Measurements from ENCODE around the gene NHEJ1. TPM values are rescaled to one million over a fixed set of nuclear protein-coding genes. Genes with fewer than 3 reads are reported as not detected.

Gene NHEJ1
- total RNA-seq, 2 experiments from 2014 or later: 19.1 to 23.1 TPM

- no peaks in the 10 kb centered on the region for H3K9me3 Mint-ChIP-seq (ENCODE audit: insufficient read depth)
- ChIA-PET CTCF (interaction anchor here (0.9 to 2.1 kb wide), 6 partner anchors 8 to 73 kb away, joined by 3 to 9 read pairs (median 4); no protein-coding TSS in a partner anchor), POLR2A (no interaction called here)
- H3K27me3 Mint-ChIP-seq (ENCODE audit: low read depth): no peaks in the 10 kb centered on the region
- ATAC-seq: no peak
- no peak overlapping the region for H3K4me3 Mint-ChIP-seq
- peaks cover 17% of the 10 kb centered on the region for H3K4me1 Mint-ChIP-seq (ENCODE audit: low read depth)
- peaks cover 3% of the 10 kb centered on the region for H3K36me3 Mint-ChIP-seq (ENCODE audit: low read depth)
- no peak overlapping the region for H3K27ac Mint-ChIP-seq
- no peak for DNase-seq
Observed at GRCh38 chr2:219081701-219082331, 78.8 kb downstream of the NHEJ1 start.

GRCh38 chr2:219081096-219081495 is 79.5 kb downstream of the NHEJ1 start:
- ATAC-seq: no peak
- POLR2A ChIA-PET: no interaction called here
- CTCF ChIA-PET: interaction anchor here (0.7 to 2.1 kb wide), 7 partner anchors 23 to 214 kb away, joined by 3 to 9 read pairs (median 6); no protein-coding TSS in a partner anchor
- H3K4me1 Mint-ChIP-seq (ENCODE audit: low read depth): peaks cover 12% of the 10 kb centered on the region
- H3K9me3 Mint-ChIP-seq (ENCODE audit: insufficient read depth): no peaks in the 10 kb centered on the region
- no peak for DNase-seq
- H3K27me3 Mint-ChIP-seq (ENCODE audit: low read depth): no peaks in the 10 kb centered on the region
- H3K27ac Mint-ChIP-seq: no peak overlapping the region
- peaks cover 3% of the 10 kb centered on the region for H3K36me3 Mint-ChIP-seq (ENCODE audit: low read depth)
- no peak overlapping the region for H3K4me3 Mint-ChIP-seq

GRCh38 chr2:219079417-219079816 is 81.2 kb downstream of the NHEJ1 start:
- Mint-ChIP-seq H3K27me3 (ENCODE audit: low read depth) (no peaks in the 10 kb centered on the region), H3K27ac (no peak overlapping the region)

GRCh38 chr2:219078951-219079350 is 81.7 kb downstream of the NHEJ1 start:
- ChIA-PET CTCF (interaction anchor here (0.9 to 1.5 kb wide), 5 partner anchors 25 to 216 kb away, joined by 3 to 4 read pairs (median 3); no protein-coding TSS in a partner anchor), POLR2A (no interaction called here)
- no peak for ATAC-seq
- no peaks in the 10 kb centered on the region for H3K27me3 Mint-ChIP-seq (ENCODE audit: low read depth)
- H3K4me1 Mint-ChIP-seq (ENCODE audit: low read depth): no peaks in the 10 kb centered on the region
- H3K4me3 Mint-ChIP-seq: no peak overlapping the region
- H3K27ac Mint-ChIP-seq: no peak overlapping the region
- peaks cover 7% of the 10 kb centered on the region for H3K36me3 Mint-ChIP-seq (ENCODE audit: low read depth)
- DNase-seq: no peak
- no peaks in the 10 kb centered on the region for H3K9me3 Mint-ChIP-seq (ENCODE audit: insufficient read depth)

More at GRCh38 chr2:219079417-219079816, 81.2 kb downstream of the NHEJ1 start:
- peaks cover 7% of the 10 kb centered on the region for H3K36me3 Mint-ChIP-seq (ENCODE audit: low read depth)
- DNase-seq (no peak), ATAC-seq (no peak)
- ChIA-PET POLR2A (no interaction called here), CTCF (interaction anchor here (1.5 to 1.6 kb wide), 2 partner anchors 50 to 80 kb away, joined by 4 to 5 read pairs; no protein-coding TSS in a partner anchor)
- no peak overlapping the region for H3K4me3 Mint-ChIP-seq
- no peaks in the 10 kb centered on the region for H3K4me1 Mint-ChIP-seq (ENCODE audit: low read depth)
- no peaks in the 10 kb centered on the region for H3K9me3 Mint-ChIP-seq (ENCODE audit: insufficient read depth)

- POLR2A ChIA-PET: no interaction called here
- H3K9me3 Mint-ChIP-seq (ENCODE audit: insufficient read depth): no peaks in the 10 kb centered on the region
- H3K4me3 Mint-ChIP-seq: no peak overlapping the region
- no peak overlapping the region for H3K27ac Mint-ChIP-seq
- H3K4me1 Mint-ChIP-seq (ENCODE audit: low read depth): no peaks in the 10 kb centered on the region
- CTCF ChIA-PET: interaction anchor here (0.9 to 1.5 kb wide), 5 partner anchors 26 to 217 kb away, joined by 3 to 4 read pairs (median 3); no protein-coding TSS in a partner anchor
- peaks cover 7% of the 10 kb centered on the region for H3K36me3 Mint-ChIP-seq (ENCODE audit: low read depth)
- DNase-seq (no peak), ATAC-seq (no peak)
- no peaks in the 10 kb centered on the region for H3K27me3 Mint-ChIP-seq (ENCODE audit: low read depth)
Observed at GRCh38 chr2:219078126-219078525, 82.5 kb downstream of the NHEJ1 start.

- POLR2A ChIA-PET: interaction anchor here (1.1 kb wide), 1 partner anchor 29 kb away, joined by 3 read pairs; no protein-coding TSS in a partner anchor
- DNase-seq (no peak), ATAC-seq (no peak)
- Mint-ChIP-seq H3K27ac (no peak overlapping the region), H3K9me3 (ENCODE audit: insufficient read depth) (no peaks in the 10 kb centered on the region), H3K4me1 (ENCODE audit: low read depth) (no peaks in the 10 kb centered on the region), H3K36me3 (ENCODE audit: low read depth) (peaks cover 7% of the 10 kb centered on the region), H3K4me3 (no peak overlapping the region), H3K27me3 (ENCODE audit: low read depth) (no peaks in the 10 kb centered on the region)
- CTCF ChIA-PET: interaction anchor here (0.7 to 6.6 kb wide), 6 partner anchors 10 to 199 kb away, joined by 3 to 76 read pairs (median 3); no protein-coding TSS in a partner anchor
Observed at GRCh38 chr2:219076253-219076652, 84.4 kb downstream of the NHEJ1 start.

GRCh38 chr2:219073413-219074129 is 87.0 kb downstream of the NHEJ1 start:
- Mint-ChIP-seq H3K36me3 (ENCODE audit: low read depth) (peaks cover 7% of the 10 kb centered on the region), H3K9me3 (ENCODE audit: insufficient read depth) (no peaks in the 10 kb centered on the region), H3K27me3 (ENCODE audit: low read depth) (no peaks in the 10 kb centered on the region), H3K4me3 (no peak overlapping the region), H3K27ac (no peak overlapping the region), H3K4me1 (ENCODE audit: low read depth) (no peaks in the 10 kb centered on the region)
- ChIA-PET CTCF (interaction anchor here (0.6 to 6.6 kb wide), 24 partner anchors 9 to 1317 kb away, joined by 3 to 76 read pairs (median 4); no protein-coding TSS in a partner anchor), POLR2A (no interaction called here)
- peak; percentile 28 for DNase-seq
- ATAC-seq: peak; percentile 42

- Mint-ChIP-seq H3K27ac (no peak overlapping the region), H3K27me3 (ENCODE audit: low read depth) (no peaks in the 10 kb centered on the region), H3K4me3 (no peak overlapping the region), H3K36me3 (ENCODE audit: low read depth) (peaks cover 7% of the 10 kb centered on the region), H3K4me1 (ENCODE audit: low read depth) (no peaks in the 10 kb centered on the region), H3K9me3 (ENCODE audit: insufficient read depth) (no peaks in the 10 kb centered on the region)
- ChIA-PET CTCF (interaction anchor here (0.6 to 6.6 kb wide), 22 partner anchors 9 to 1316 kb away, joined by 3 to 76 read pairs (median 6); partner anchors contain the start of gene IHH), POLR2A (no interaction called here)
- ATAC-seq: no peak
- DNase-seq: no peak
Observed at GRCh38 chr2:219072741-219073250, 87.8 kb downstream of the NHEJ1 start.

GRCh38 chr2:219071131-219071816 is 89.3 kb downstream of the NHEJ1 start:
- no peak overlapping the region for H3K27ac Mint-ChIP-seq
- CTCF ChIA-PET: interaction anchor here (1.0 to 6.6 kb wide), 8 partner anchors 12 to 224 kb away, joined by 3 to 76 read pairs (median 13); partner anchors contain the start of gene IHH

GRCh38 chr2:219065484-219065883 is 95.1 kb downstream of the NHEJ1 start:
- peaks cover 40% of the 10 kb centered on the region for H3K27me3 Mint-ChIP-seq (ENCODE audit: low read depth)
- DNase-seq: no peak
- POLR2A ChIA-PET: no interaction called here
- no peaks in the 10 kb centered on the region for H3K9me3 Mint-ChIP-seq (ENCODE audit: insufficient read depth)
- no peak overlapping the region for H3K4me3 Mint-ChIP-seq
- CTCF ChIA-PET: interaction anchor here (0.8 to 1.5 kb wide), 5 partner anchors 24 to 89 kb away, joined by 3 to 10 read pairs (median 6); partner anchors contain the start of gene CFAP65
- no peaks in the 10 kb centered on the region for H3K36me3 Mint-ChIP-seq (ENCODE audit: low read depth)
- H3K27ac Mint-ChIP-seq: no peak overlapping the region
- no peak for ATAC-seq
- peaks cover 4% of the 10 kb centered on the region for H3K4me1 Mint-ChIP-seq (ENCODE audit: low read depth)

More at GRCh38 chr2:219071131-219071816, 89.3 kb downstream of the NHEJ1 start:
- no peaks in the 10 kb centered on the region for H3K4me1 Mint-ChIP-seq (ENCODE audit: low read depth)
- no peaks in the 10 kb centered on the region for H3K27me3 Mint-ChIP-seq (ENCODE audit: low read depth)
- no peak for DNase-seq
- peaks cover 5% of the 10 kb centered on the region for H3K36me3 Mint-ChIP-seq (ENCODE audit: low read depth)
- no peaks in the 10 kb centered on the region for H3K9me3 Mint-ChIP-seq (ENCODE audit: insufficient read depth)
- POLR2A ChIA-PET: interaction anchor here (0.5 kb wide), 1 partner anchor 76 kb away, joined by 3 read pairs; no protein-coding TSS in a partner anchor
- no peak overlapping the region for H3K4me3 Mint-ChIP-seq
- ATAC-seq: no peak

- no peak overlapping the region for H3K4me3 Mint-ChIP-seq
- peaks cover 21% of the 10 kb centered on the region for H3K4me1 Mint-ChIP-seq (ENCODE audit: low read depth)
- peaks cover 68% of the 10 kb centered on the region for H3K27me3 Mint-ChIP-seq (ENCODE audit: low read depth)
- H3K27ac Mint-ChIP-seq: no peak overlapping the region
- no peaks in the 10 kb centered on the region for H3K9me3 Mint-ChIP-seq (ENCODE audit: insufficient read depth)
- DNase-seq (no peak), ATAC-seq (no peak)
- ChIA-PET CTCF (interaction anchor here (1.0 to 5.8 kb wide), 3 partner anchors 11 to 59 kb away, joined by 3 to 64 read pairs (median 4); no protein-coding TSS in a partner anchor), POLR2A (no interaction called here)
- no peaks in the 10 kb centered on the region for H3K36me3 Mint-ChIP-seq (ENCODE audit: low read depth)
Observed at GRCh38 chr2:219062081-219062480, 98.5 kb downstream of the NHEJ1 start.

Measured in activated CD8-positive, alpha-beta T cell treated with anti-CD3 and anti-CD28 coated beads, Interleukin-2, amount 10 ng/mL, durations not matched to agents 7 days and 5 days (primary cell).